GM19043 (cell line): Measurements from ENCODE around the gene SNED1.

Source experiments
- ATAC-seq: cut with Tn5 transposase; IDR thresholded peaks from one replicate; pipeline ENCODE4 v1.9.1; 2021; ENCODE audit warnings: low read depth; ENCODE audit not compliant: unreplicated experiment

The SNED1 gene

GRCh38 chr2:241123816-241124536 lies 125.6 kb downstream of the SNED1 start:
- no peak for ATAC-seq

GRCh38 chr2:241125626-241126025 lies 127.2 kb downstream of the SNED1 start:
- ATAC-seq, result no peak

- no peak for ATAC-seq
Measured at GRCh38 chr2:241126201-241126611, 127.8 kb downstream of the SNED1 start.

GRCh38 chr2:241126771-241127202 lies 128.4 kb downstream of the SNED1 start:
- no peak for ATAC-seq

GRCh38 chr2:241128266-241128665 lies 129.8 kb downstream of the SNED1 start:
- ATAC-seq, result no peak

GRCh38 chr2:241129086-241129871 lies 130.9 kb downstream of the SNED1 start:
- no peak for ATAC-seq

- no peak for ATAC-seq
Measured at GRCh38 chr2:241130316-241130715, 131.9 kb downstream of the SNED1 start.

- ATAC-seq, result no peak
Measured at GRCh38 chr2:241131531-241131930, 133.1 kb downstream of the SNED1 start.

- ATAC-seq, result no peak
Measured at GRCh38 chr2:241132538-241133435, 134.4 kb downstream of the SNED1 start.

GRCh38 chr2:241133436-241133820 lies 135.0 kb downstream of the SNED1 start:
- ATAC-seq, result no peak

GRCh38 chr2:241134711-241135110 lies 136.3 kb downstream of the SNED1 start:
- no peak for ATAC-seq

- ATAC-seq, result no peak
Measured at GRCh38 chr2:241135737-241136136, 137.3 kb downstream of the SNED1 start.

- ATAC-seq, result no peak
Measured at GRCh38 chr2:241136191-241136590, 137.8 kb downstream of the SNED1 start.

GRCh38 chr2:241136661-241137260 lies 138.3 kb downstream of the SNED1 start:
- no peak for ATAC-seq

- ATAC-seq, result no peak
Measured at GRCh38 chr2:241137276-241138190, 139.1 kb downstream of the SNED1 start.

GRCh38 chr2:241138471-241138870 lies 140.1 kb downstream of the SNED1 start:
- no peak for ATAC-seq

GRCh38 chr2:241139531-241140444 lies 141.4 kb downstream of the SNED1 start:
- no peak for ATAC-seq

- no peak for ATAC-seq
Measured at GRCh38 chr2:241140445-241140840, 142.0 kb downstream of the SNED1 start.
